NCI-H146 (cell line): Measurements from ENCODE around the gene ATF5.

Source experiments
- DNase-seq: peaks from one replicate; lab custom pipeline; 2025; lab: John Stamatoyannopoulos, UW

The ATF5 gene

GRCh38 chr19:49976496-49976895 lies 47.5 kb downstream of the ATF5 start:
- no peak for DNase-seq

- DNase-seq, result no peak
Observed at GRCh38 chr19:49977076-49977475, 48.1 kb downstream of the ATF5 start.

DNA sequence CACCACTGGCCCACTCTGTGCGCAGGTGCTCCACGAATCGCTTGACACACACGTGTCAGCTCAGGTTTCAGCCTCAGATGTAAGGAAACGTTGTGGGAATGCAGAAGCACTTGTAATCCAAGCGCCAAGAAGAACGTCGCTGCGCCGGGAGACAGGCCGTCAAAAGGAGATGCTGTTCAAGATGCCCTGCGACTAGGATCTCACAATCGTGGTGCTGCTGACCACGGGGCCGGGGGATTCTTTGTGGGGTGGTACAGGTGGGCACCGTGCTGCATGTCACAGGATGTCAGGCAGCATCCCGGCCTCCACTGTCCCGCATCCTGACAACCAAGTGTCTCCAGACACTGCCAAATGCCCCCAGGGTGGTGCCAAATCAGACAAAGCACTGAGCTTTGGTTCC lies 48.9 kb downstream of the ATF5 start:
- no peak for DNase-seq

- DNase-seq, result no peak
Observed at GRCh38 chr19:49978324-49978723, 49.3 kb downstream of the ATF5 start.

GRCh38 chr19:49981603-49982593 lies 52.9 kb downstream of the ATF5 start:
- DNase-seq, result no peak
